IMR-90 (cell line): Measurements from ENCODE around the gene MAGI2. TPM values are rescaled to one million over a fixed set of nuclear protein-coding genes. Genes with fewer than 3 reads are reported as not detected.

Experiments
- ATAC-seq: fragments of 200-7000 bp; cut with Tn5 transposase; 2 replicates; pipeline ENCODE4 v1.9.1; 2020; ENCODE audit warnings: low read depth, mild to moderate bottlenecking, moderate library complexity
- BruUV-seq: library from RNA; stranded (reverse); fragments of 400-500 nt; replicated peaks from 2 replicates; lab custom pipeline; 2021; lab: Mats Ljungman, UMichigan
- CTCF ChIA-PET: fragments of 300-600 bp; formaldehyde crosslinking; extraction: SDS; loops from one replicate; lab custom pipeline; 2021; ENCODE audit warnings: antibody characterized with exemption; lab: Yijun Ruan, JAX
- POLR2A ChIA-PET: fragments of 300-600 bp; sonication (Branson Sonifier 250); formaldehyde crosslinking; loops from one replicate; lab custom pipeline; 2022; ENCODE audit warnings: antibody characterized with exemption; ENCODE audit not compliant: unreplicated experiment; lab: Charles Lee
- DNase-seq: peaks from one replicate; pipeline ENCODE4 v3.0.0; 2013
- H2AFZ ChIP-seq: replicated peaks from 2 replicates; pipeline ENCODE3; 2013; ENCODE audit warnings: low read length, mild to moderate bottlenecking; ENCODE audit not compliant: poor library complexity
- H2AK5ac ChIP-seq: 2 replicates; pipeline ENCODE4 v1.6.1; 2013; ENCODE audit warnings: low read depth, low read length, inconsistent platforms
- H2AK9ac ChIP-seq: replicated peaks from 2 replicates; pipeline ENCODE3; 2013; ENCODE audit warnings: mild to moderate bottlenecking, low read depth, low read length, moderate library complexity; ENCODE audit not compliant: poor library complexity
- H2BK120ac ChIP-seq: 2 replicates; pipeline ENCODE4 v1.6.1; 2013; ENCODE audit warnings: low read depth, low read length, inconsistent platforms
- H2BK15ac ChIP-seq: 3 replicates; pipeline ENCODE4 v1.6.1; 2013; ENCODE audit warnings: low read depth, low read length, inconsistent platforms
- H2BK20ac ChIP-seq: 2 replicates; pipeline ENCODE4 v1.6.1; 2013; ENCODE audit warnings: low read depth, mild to moderate bottlenecking, inconsistent platforms, low read length, moderate library complexity
- H2BK5ac ChIP-seq: 2 replicates; pipeline ENCODE4 v1.6.1; 2013; ENCODE audit warnings: mild to moderate bottlenecking, low read depth, low read length, inconsistent platforms; ENCODE audit not compliant: poor library complexity, severe bottlenecking
- H3K14ac ChIP-seq: replicated peaks from 2 replicates; pipeline ENCODE4 v1.6.1; 2013; ENCODE audit warnings: low read depth, low read length, inconsistent platforms
- H3K18ac ChIP-seq: 2 replicates; pipeline ENCODE4 v1.6.1; 2013; ENCODE audit warnings: low read depth, low read length, control low read depth
- H3K23ac ChIP-seq: 2 replicates; pipeline ENCODE4 v1.6.1; 2013; ENCODE audit warnings: low read depth, low read length, inconsistent platforms
- H3K27ac ChIP-seq: 2 replicates; pipeline ENCODE4 v1.5.1; 2013; ENCODE audit warnings: mild to moderate bottlenecking, control low read depth, low read length; ENCODE audit not compliant: insufficient read depth
- H3K27me3 ChIP-seq: 2 replicates; pipeline ENCODE4 v1.6.1; 2013; ENCODE audit warnings: low read length; ENCODE audit not compliant: control insufficient read depth, insufficient read depth
- H3K36me3 ChIP-seq: 2 replicates; pipeline ENCODE4 v1.6.1; 2013; ENCODE audit warnings: low read length, mixed read lengths; ENCODE audit not compliant: control insufficient read depth, insufficient read depth
- H3K4ac ChIP-seq: 2 replicates; pipeline ENCODE4 v1.6.1; 2013; ENCODE audit warnings: low read depth, low read length, inconsistent platforms
- H3K4me1 ChIP-seq: 2 replicates; pipeline ENCODE4 v1.6.1; 2013; ENCODE audit warnings: low read length, mixed read lengths; ENCODE audit not compliant: control insufficient read depth, insufficient read depth
- H3K4me2 ChIP-seq: 2 replicates; pipeline ENCODE4 v1.6.1; 2013; ENCODE audit warnings: low read depth, mild to moderate bottlenecking, control low read depth, low read length, moderate library complexity
- H3K4me3 ChIP-seq: 2 replicates; pipeline ENCODE4 v1.5.1; 2013; ENCODE audit warnings: low read depth, mild to moderate bottlenecking, control low read depth, low read length, moderate library complexity; ENCODE audit not compliant: insufficient read depth
- H3K56ac ChIP-seq: 2 replicates; pipeline ENCODE4 v1.6.1; 2013; ENCODE audit warnings: low read length, inconsistent platforms; ENCODE audit not compliant: insufficient read depth; ENCODE audit errors: extremely low read depth
- H3K79me1 ChIP-seq, 2 experiments: 2 replicates each; pipeline ENCODE4 v1.6.1; 2013; ENCODE audit warnings: low read length in 2 of 2, inconsistent platforms in 1 of 2, low read depth in 1 of 2
- H3K9ac ChIP-seq: 2 replicates; pipeline ENCODE4 v1.6.1; 2013; ENCODE audit warnings: low read depth, low read length, control low read depth
- H3K9me1 ChIP-seq: 2 replicates; pipeline ENCODE4 v1.6.1; 2013; ENCODE audit warnings: low read length, inconsistent platforms; ENCODE audit not compliant: insufficient read depth
- H3K9me3 ChIP-seq: 2 replicates; pipeline ENCODE4 v1.6.1; 2013; ENCODE audit warnings: low read length; ENCODE audit not compliant: control insufficient read depth, insufficient read depth
- H4K20me1 ChIP-seq: 2 replicates; pipeline ENCODE4 v1.6.1; 2013; ENCODE audit warnings: low read length, inconsistent platforms; ENCODE audit not compliant: insufficient read depth
- H4K5ac ChIP-seq: 2 replicates; pipeline ENCODE4 v1.6.1; 2013; ENCODE audit warnings: mild to moderate bottlenecking, low read depth, low read length, control low read depth
- H4K8ac ChIP-seq, 2 experiments: 2 replicates each; pipeline ENCODE4 v1.6.1; 2013; ENCODE audit warnings: low read depth in 2 of 2, low read length in 2 of 2, control low read depth in 1 of 2, inconsistent platforms in 1 of 2
- H4K91ac ChIP-seq: 2 replicates; pipeline ENCODE4 v1.6.1; 2013; ENCODE audit warnings: low read depth, low read length, inconsistent platforms; ENCODE audit not compliant: insufficient read depth
- SMC3 ChIP-seq: fragments of 150-350 bp; IDR thresholded peaks from 2 replicates; pipeline ENCODE4 v1.6.1; 2016; ENCODE audit warnings: low read depth, mild to moderate bottlenecking, antibody characterized with exemption, low read length, moderate library complexity
- WGBS, 2 experiments: methylation state at CpG; one replicate each; pipeline versions ENCODE4 v1.1.5 to v1.1.7; 2013; ENCODE audit warnings: missing lambda C conversion rate in 2 of 2; ENCODE audit not compliant: insufficient read length in 1 of 2; ENCODE audit errors: extremely low coverage in 2 of 2; 5-methylcytosine and 5-hydroxymethylcytosine counted together
- dilution Hi-C: fragments of 300-500 bp; cut with HindIII; formaldehyde crosslinking; loops from one replicate; pipeline ENCODE4 v1.14.3; 2018; ENCODE audit warnings: low sequenced_read_pairs; ENCODE audit not compliant: unreplicated experiment
- in situ Hi-C: fragments of 300-500 bp; cut with MboI; formaldehyde crosslinking; loops from 3 replicates; pipeline ENCODE4 v1.14.3; 2019; ENCODE audit warnings: low sequenced_read_pairs, inconsistent platforms, mixed read lengths
- intact Hi-C: fragments of 100-400 bp; cut with micrococcal nuclease; formaldehyde crosslinking; loops from 2 replicates; pipeline ENCODE4 v1.10.0; 2022
- polyA plus RNA-seq, 3 experiments: library from polyadenylated mRNA; depleted of rRNA; stranded (reverse); fragments of >200 nt; gene quantifications; 2 replicates each; pipeline ENCODE4 v1.2.3, GENCODE V29; 2012; ENCODE audit warnings: low replicate concordance in 1 of 3
- total RNA-seq: library from RNA; depleted of rRNA; stranded (reverse); fragments of >200 nt; gene quantifications from 2 replicates; pipeline ENCODE4 v1.2.3, GENCODE V29; 2012

The MAGI2 gene
- total and polyA plus RNA-seq, 2 of the 4 experiments (the other 2 are of a cell fraction) = 2.5 to 17.9 TPM

GRCh38 chr7:78609281-78609680, 844.2 kb downstream of the MAGI2 start:
- BruUV-seq = no TSS peak
- no peak overlapping the region for H3K4me3 ChIP-seq
- H3K4ac ChIP-seq = no peak overlapping the region
- no peak overlapping the region for H2AFZ ChIP-seq
- no peak overlapping the region for H4K5ac ChIP-seq
- no CpG with 5 or more reads among the region's 2 CpGs for WGBS, 2 experiments
- dilution Hi-C loops = no loop called here
- no peaks in the 10 kb centered on the region for H3K79me1 ChIP-seq
- H3K14ac ChIP-seq = no peak overlapping the region
- TF ChIP-seq SMC3 = no peak
- H4K8ac ChIP-seq = no peak overlapping the region
- no peak overlapping the region for H3K23ac ChIP-seq
- H2BK5ac ChIP-seq = no peak overlapping the region
- in situ Hi-C loops = no loop called here
- no peak overlapping the region for H3K27ac ChIP-seq
- no peak overlapping the region for H4K91ac ChIP-seq
- H2AK5ac ChIP-seq = no peak overlapping the region
- H3K36me3 ChIP-seq = no peaks in the 10 kb centered on the region
- H3K9me3 ChIP-seq = no peaks in the 10 kb centered on the region
- intact Hi-C loops = no loop called here
- H3K4me2 ChIP-seq = no peak overlapping the region
- no peak overlapping the region for H3K18ac ChIP-seq
- H2BK120ac ChIP-seq = no peak overlapping the region
- ATAC-seq (no peak), DNase-seq (no peak)
- no peaks in the 10 kb centered on the region for H4K20me1 ChIP-seq
- H3K9me1 ChIP-seq = no peaks in the 10 kb centered on the region
- H2AK9ac ChIP-seq = no peak overlapping the region
- H3K27me3 ChIP-seq = no peaks in the 10 kb centered on the region
- POLR2A ChIA-PET = no interaction called here
- H3K4me1 ChIP-seq = no peaks in the 10 kb centered on the region; the same call in 1 of the 2 replicates
- no peak overlapping the region for H3K56ac ChIP-seq
- no peak overlapping the region for H2BK20ac ChIP-seq
- CTCF ChIA-PET = no interaction called here
- no peak overlapping the region for H2BK15ac ChIP-seq
- no peak overlapping the region for H3K9ac ChIP-seq
